OCI-LY7 (cell line): Measurements from ENCODE around the gene ZNF222. TPM values are rescaled to one million over a fixed set of nuclear protein-coding genes. Genes with fewer than 3 reads are reported as not detected.

ENCODE experiments used
- BruUV-seq: library from RNA; stranded (reverse); fragments of 400-500 nt; replicated peaks from 2 replicates; lab custom pipeline; 2021; lab: Mats Ljungman, UMichigan
- CTCF ChIA-PET: fragments of 300-600 bp; sonication (Branson Sonifier 250); formaldehyde crosslinking; loops from one replicate; lab custom pipeline; 2022; ENCODE audit warnings: antibody characterized with exemption; ENCODE audit not compliant: unreplicated experiment; lab: Charles Lee
- POLR2A ChIA-PET: fragments of 300-600 bp; sonication (Branson Sonifier 250); formaldehyde crosslinking; loops from one replicate; lab custom pipeline; 2022; ENCODE audit warnings: antibody characterized with exemption; lab: Charles Lee
- DNase-seq: peaks from one replicate; pipeline ENCODE4 v3.0.0-alpha.2; 2015; ENCODE audit warnings: low spot score
- H2AFZ ChIP-seq: fragments of 200-600 bp; sonication (generic), shearing (Covaris generic); 2 replicates; pipeline ENCODE4 v1.6.1; 2014; ENCODE audit warnings: mild to moderate bottlenecking, antibody characterized with exemption, low read length, moderate library complexity
- H3K27ac ChIP-seq: fragments of 200-600 bp; sonication (generic); 2 replicates; pipeline ENCODE4 v1.5.1; 2014; ENCODE audit warnings: mixed run types, low read depth, mild to moderate bottlenecking, moderate library complexity, low read length, inconsistent platforms; ENCODE audit not compliant: poor library complexity, severe bottlenecking
- H3K36me3 ChIP-seq: fragments of 200-600 bp; sonication (generic); 2 replicates; pipeline ENCODE4 v1.6.1; 2014; ENCODE audit warnings: mild to moderate bottlenecking, antibody characterized with exemption, low read length, moderate library complexity, mixed read lengths; ENCODE audit not compliant: insufficient read depth
- H3K4me1 ChIP-seq: fragments of 200-600 bp; sonication (generic); 2 replicates; pipeline ENCODE4 v1.5.1; 2014; ENCODE audit warnings: mild to moderate bottlenecking, low read length; ENCODE audit not compliant: insufficient read depth, poor library complexity, severe bottlenecking
- H3K4me2 ChIP-seq: fragments of 200-600 bp; sonication (generic); 2 replicates; pipeline ENCODE4 v1.6.1; 2014; ENCODE audit warnings: mild to moderate bottlenecking, low read length
- H3K4me3 ChIP-seq: fragments of 200-600 bp; sonication (generic); 2 replicates; pipeline ENCODE4 v1.5.1; 2014; ENCODE audit warnings: mild to moderate bottlenecking, low read depth, low read length; ENCODE audit not compliant: poor library complexity, severe bottlenecking
- H3K79me2 ChIP-seq: fragments of 200-600 bp; sonication (generic); 2 replicates; pipeline ENCODE4 v1.6.1; 2016; ENCODE audit warnings: low read depth, mild to moderate bottlenecking, low read length, moderate library complexity, mixed read lengths; ENCODE audit not compliant: insufficient read depth
- H3K9me2 ChIP-seq: fragments of 200-600 bp; sonication (generic); 2 replicates; pipeline ENCODE4 v1.6.1; 2016; ENCODE audit warnings: mild to moderate bottlenecking, low read length, mixed read lengths; ENCODE audit not compliant: insufficient read depth
- H3K9me3 ChIP-seq: fragments of 200-600 bp; sonication (generic); 2 replicates; pipeline ENCODE4 v1.6.1; 2014; ENCODE audit warnings: mild to moderate bottlenecking, mixed run types, low read length, mixed read lengths
- H4K20me1 ChIP-seq: fragments of 200-600 bp; sonication (generic); 2 replicates; pipeline ENCODE4 v1.6.1; 2014; ENCODE audit warnings: mild to moderate bottlenecking, antibody characterized with exemption, low read length, moderate library complexity, mixed read lengths; ENCODE audit not compliant: insufficient read depth
- EZH2phosphoT487 ChIP-seq: fragments of 200-600 bp; sonication (generic); IDR thresholded peaks from 2 replicates; pipeline ENCODE4 v1.6.1; 2018; ENCODE audit warnings: low read depth, borderline replicate concordance, mild to moderate bottlenecking, mixed run types, antibody characterized with exemption, low read length, moderate library complexity, mixed read lengths
- intact Hi-C: fragments of 100-400 bp; cut with micrococcal nuclease; formaldehyde crosslinking; loops from one replicate; pipeline ENCODE4 v1.10.0; 2022; ENCODE audit not compliant: unreplicated experiment
- total RNA-seq, 2 experiments: library from RNA; depleted of rRNA in 1 of 2; stranded (reverse); fragments of >200 nt in 1 of 2; shearing (Covaris generic) in 1 of 2; gene quantifications; 2 replicates each; pipeline ENCODE4 v1.2.3, GENCODE V29; 2014 to 2022
- TF ChIP-seq, protein P1 (sequence below): fragments of 200-600 bp; sonication (generic); conservative IDR thresholded peaks from 2 replicates; pipeline ENCODE4 v1.5.1; 2014; ENCODE audit warnings: mild to moderate bottlenecking, antibody characterized with exemption, low read length, moderate library complexity, mixed read lengths

The ZNF222 gene
- total RNA-seq, 2 experiments from 2014 or later = not detected

GRCh38 chr19:44010468-44010867, 14.7 kb upstream of the ZNF222 start:
- no peaks in the 10 kb centered on the region for H3K9me2 ChIP-seq
- TF ChIP-seq EZH2phosphoT487 = no peak
- TF ChIP-seq, protein P1, sequence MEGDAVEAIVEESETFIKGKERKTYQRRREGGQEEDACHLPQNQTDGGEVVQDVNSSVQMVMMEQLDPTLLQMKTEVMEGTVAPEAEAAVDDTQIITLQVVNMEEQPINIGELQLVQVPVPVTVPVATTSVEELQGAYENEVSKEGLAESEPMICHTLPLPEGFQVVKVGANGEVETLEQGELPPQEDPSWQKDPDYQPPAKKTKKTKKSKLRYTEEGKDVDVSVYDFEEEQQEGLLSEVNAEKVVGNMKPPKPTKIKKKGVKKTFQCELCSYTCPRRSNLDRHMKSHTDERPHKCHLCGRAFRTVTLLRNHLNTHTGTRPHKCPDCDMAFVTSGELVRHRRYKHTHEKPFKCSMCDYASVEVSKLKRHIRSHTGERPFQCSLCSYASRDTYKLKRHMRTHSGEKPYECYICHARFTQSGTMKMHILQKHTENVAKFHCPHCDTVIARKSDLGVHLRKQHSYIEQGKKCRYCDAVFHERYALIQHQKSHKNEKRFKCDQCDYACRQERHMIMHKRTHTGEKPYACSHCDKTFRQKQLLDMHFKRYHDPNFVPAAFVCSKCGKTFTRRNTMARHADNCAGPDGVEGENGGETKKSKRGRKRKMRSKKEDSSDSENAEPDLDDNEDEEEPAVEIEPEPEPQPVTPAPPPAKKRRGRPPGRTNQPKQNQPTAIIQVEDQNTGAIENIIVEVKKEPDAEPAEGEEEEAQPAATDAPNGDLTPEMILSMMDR = no peak
- ChIA-PET POLR2A (no interaction called here), CTCF (no interaction called here)
- no peaks in the 10 kb centered on the region for H3K79me2 ChIP-seq
- peaks cover 25% of the 10 kb centered on the region for H3K36me3 ChIP-seq
- BruUV-seq = no TSS peak
- DNase-seq = no peak
- intact Hi-C loops = no loop called here
- no peak overlapping the region for H3K27ac ChIP-seq
- H3K9me3 ChIP-seq = no peaks in the 10 kb centered on the region
- no peaks in the 10 kb centered on the region for H4K20me1 ChIP-seq
- no peak overlapping the region for H3K4me3 ChIP-seq
- H2AFZ ChIP-seq = no peak overlapping the region
- H3K4me2 ChIP-seq = no peak overlapping the region
- no peaks in the 10 kb centered on the region for H3K4me1 ChIP-seq

- Histone ChIP-seq H4K20me1 (no peaks in the 10 kb centered on the region), H3K4me2 (no peak overlapping the region), H3K79me2 (no peaks in the 10 kb centered on the region), H3K36me3 (no peaks in the 10 kb centered on the region), H3K9me2 (no peaks in the 10 kb centered on the region), H3K9me3 (no peaks in the 10 kb centered on the region), H2AFZ (no peak overlapping the region), H3K27ac (no peak overlapping the region), H3K4me3 (no peak overlapping the region), H3K4me1 (no peaks in the 10 kb centered on the region)
- no TSS peak for BruUV-seq
- POLR2A ChIA-PET = no interaction called here
- CTCF ChIA-PET = no interaction called here
- DNase-seq = no peak
- intact Hi-C loops = no loop called here
- TF ChIP-seq, protein P1 = no peak
- TF ChIP-seq EZH2phosphoT487 = no peak
Measured at GRCh38 chr19:44019498-44019897, 5.7 kb upstream of the ZNF222 start.

GRCh38 chr19:44021221-44021620, 4.0 kb upstream of the ZNF222 start:
- intact Hi-C loops = no loop called here
- Histone ChIP-seq H3K9me2 (no peaks in the 10 kb centered on the region), H3K79me2 (no peaks in the 10 kb centered on the region), H3K4me2 (no peak overlapping the region), H3K4me1 (no peaks in the 10 kb centered on the region), H4K20me1 (no peaks in the 10 kb centered on the region), H3K27ac (no peak overlapping the region), H3K36me3 (no peaks in the 10 kb centered on the region), H2AFZ (no peak overlapping the region), H3K9me3 (no peaks in the 10 kb centered on the region), H3K4me3 (no peak overlapping the region)
- POLR2A ChIA-PET = interaction anchor here (0.7 kb wide), 1 partner anchor 18 kb away, joined by 3 read pairs; the partner anchor contains the start of gene ZNF230
- BruUV-seq = no TSS peak
- no peak for DNase-seq
- TF ChIP-seq, protein P1 = no peak
- no peak for TF ChIP-seq EZH2phosphoT487
- CTCF ChIA-PET = no interaction called here
